ENCODE results near the gene MYL2. TPM values are rescaled to one million over a fixed set of nuclear protein-coding genes. Genes with fewer than 3 reads are reported as not detected.

Gene MYL2
- total RNA-seq, 1 experiment from 2014 or later = not detected

DNA sequence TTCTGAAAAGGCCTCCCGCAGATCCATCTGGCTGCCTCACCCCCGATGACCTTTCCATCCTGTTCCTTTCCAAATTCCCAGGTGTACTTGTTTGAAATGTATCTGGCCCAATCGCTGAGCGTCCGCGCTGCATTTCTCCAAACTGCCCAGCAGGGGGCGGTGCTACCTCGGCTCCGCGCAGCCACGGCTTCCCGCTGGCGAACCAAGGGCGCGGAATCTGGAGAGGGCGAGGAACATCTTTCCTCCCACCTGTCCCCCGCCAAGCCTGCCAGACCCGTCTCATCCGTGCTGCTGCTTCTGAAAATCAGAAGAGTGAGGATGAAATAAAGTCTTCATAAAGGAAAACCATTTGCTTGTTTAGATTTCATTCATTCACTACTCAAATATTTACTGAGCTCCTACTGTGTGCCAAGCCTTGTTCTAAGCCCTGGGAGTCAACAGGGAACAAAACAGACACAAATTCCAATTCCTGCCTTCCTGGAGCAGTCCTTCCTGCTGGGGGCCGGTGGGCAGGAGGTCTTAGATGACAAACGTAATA, 16.8 kb upstream of the MYL2 start (continued):
- TF ChIP-seq, protein P1, sequence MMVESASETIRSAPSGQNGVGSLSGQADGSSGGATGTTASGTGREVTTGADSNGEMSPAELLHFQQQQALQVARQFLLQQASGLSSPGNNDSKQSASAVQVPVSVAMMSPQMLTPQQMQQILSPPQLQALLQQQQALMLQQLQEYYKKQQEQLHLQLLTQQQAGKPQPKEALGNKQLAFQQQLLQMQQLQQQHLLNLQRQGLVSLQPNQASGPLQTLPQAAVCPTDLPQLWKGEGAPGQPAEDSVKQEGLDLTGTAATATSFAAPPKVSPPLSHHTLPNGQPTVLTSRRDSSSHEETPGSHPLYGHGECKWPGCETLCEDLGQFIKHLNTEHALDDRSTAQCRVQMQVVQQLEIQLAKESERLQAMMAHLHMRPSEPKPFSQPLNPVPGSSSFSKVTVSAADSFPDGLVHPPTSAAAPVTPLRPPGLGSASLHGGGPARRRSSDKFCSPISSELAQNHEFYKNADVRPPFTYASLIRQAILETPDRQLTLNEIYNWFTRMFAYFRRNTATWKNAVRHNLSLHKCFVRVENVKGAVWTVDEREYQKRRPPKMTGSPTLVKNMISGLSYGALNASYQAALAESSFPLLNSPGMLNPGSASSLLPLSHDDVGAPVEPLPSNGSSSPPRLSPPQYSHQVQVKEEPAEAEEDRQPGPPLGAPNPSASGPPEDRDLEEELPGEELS (CRISPR knock-in tag; IDR thresholded peaks at IDR 0.05) = 0 out of 2 replicates have a peak, but pooled peaks have one; percentile 42
- TF ChIP-seq FOXP1 (CRISPR knock-in tag; IDR thresholded peaks at IDR 0.05; ENCODE audit: borderline replicate concordance) (peak; percentile 45; the same call in 1 of the 2 replicates), NR3C1 (CRISPR knock-in tag; conservative IDR thresholded peaks at IDR 0.05; ENCODE audit: low read depth) (no peak), ZNF219 (CRISPR knock-in tag; IDR thresholded peaks at IDR 0.05; ENCODE audit: borderline replicate concordance) (no peak), OVOL2 (CRISPR knock-in tag; IDR thresholded peaks at IDR 0.05; ENCODE audit: borderline replicate concordance) (no peak), FOXK1 (CRISPR knock-in tag; IDR thresholded peaks at IDR 0.05) (peak; percentile 67; the same call in 1 of the 2 replicates), FOXJ3 (CRISPR knock-in tag; IDR thresholded peaks at IDR 0.05; ENCODE audit: borderline replicate concordance) (no peak), ETV6 (CRISPR knock-in tag; IDR thresholded peaks at IDR 0.05) (peak; percentile 90), ZNF121 (CRISPR knock-in tag; IDR thresholded peaks at IDR 0.05) (no peak), GTF2I (CRISPR knock-in tag; conservative IDR thresholded peaks at IDR 0.05) (no peak), NR2C2 (CRISPR knock-in tag; IDR thresholded peaks at IDR 0.05) (no peak), ELF4 (CRISPR knock-in tag; IDR thresholded peaks at IDR 0.05; ENCODE audit: low read depth) (no peak), ATF1 (CRISPR knock-in tag; IDR thresholded peaks at IDR 0.05) (no peak)
- TF ChIP-seq, protein P2, sequence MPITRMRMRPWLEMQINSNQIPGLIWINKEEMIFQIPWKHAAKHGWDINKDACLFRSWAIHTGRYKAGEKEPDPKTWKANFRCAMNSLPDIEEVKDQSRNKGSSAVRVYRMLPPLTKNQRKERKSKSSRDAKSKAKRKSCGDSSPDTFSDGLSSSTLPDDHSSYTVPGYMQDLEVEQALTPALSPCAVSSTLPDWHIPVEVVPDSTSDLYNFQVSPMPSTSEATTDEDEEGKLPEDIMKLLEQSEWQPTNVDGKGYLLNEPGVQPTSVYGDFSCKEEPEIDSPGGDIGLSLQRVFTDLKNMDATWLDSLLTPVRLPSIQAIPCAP (CRISPR knock-in tag; IDR thresholded peaks at IDR 0.05) = no peak
- TF ChIP-seq, protein P3, sequence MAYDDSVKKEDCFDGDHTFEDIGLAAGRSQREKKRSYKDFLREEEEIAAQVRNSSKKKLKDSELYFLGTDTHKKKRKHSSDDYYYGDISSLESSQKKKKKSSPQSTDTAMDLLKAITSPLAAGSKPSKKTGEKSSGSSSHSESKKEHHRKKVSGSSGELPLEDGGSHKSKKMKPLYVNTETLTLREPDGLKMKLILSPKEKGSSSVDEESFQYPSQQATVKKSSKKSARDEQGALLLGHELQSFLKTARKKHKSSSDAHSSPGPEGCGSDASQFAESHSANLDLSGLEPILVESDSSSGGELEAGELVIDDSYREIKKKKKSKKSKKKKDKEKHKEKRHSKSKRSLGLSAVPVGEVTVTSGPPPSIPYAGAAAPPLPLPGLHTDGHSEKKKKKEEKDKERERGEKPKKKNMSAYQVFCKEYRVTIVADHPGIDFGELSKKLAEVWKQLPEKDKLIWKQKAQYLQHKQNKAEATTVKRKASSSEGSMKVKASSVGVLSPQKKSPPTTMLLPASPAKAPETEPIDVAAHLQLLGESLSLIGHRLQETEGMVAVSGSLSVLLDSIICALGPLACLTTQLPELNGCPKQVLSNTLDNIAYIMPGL (CRISPR knock-in tag; IDR thresholded peaks at IDR 0.05) = peak; percentile 46; the same call in 1 of the 2 replicates
- TF ChIP-seq, protein P4, sequence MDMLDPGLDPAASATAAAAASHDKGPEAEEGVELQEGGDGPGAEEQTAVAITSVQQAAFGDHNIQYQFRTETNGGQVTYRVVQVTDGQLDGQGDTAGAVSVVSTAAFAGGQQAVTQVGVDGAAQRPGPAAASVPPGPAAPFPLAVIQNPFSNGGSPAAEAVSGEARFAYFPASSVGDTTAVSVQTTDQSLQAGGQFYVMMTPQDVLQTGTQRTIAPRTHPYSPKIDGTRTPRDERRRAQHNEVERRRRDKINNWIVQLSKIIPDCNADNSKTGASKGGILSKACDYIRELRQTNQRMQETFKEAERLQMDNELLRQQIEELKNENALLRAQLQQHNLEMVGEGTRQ (CRISPR knock-in tag; IDR thresholded peaks at IDR 0.05) = peak; percentile 14; the same call in 1 of the 2 replicates
- TF ChIP-seq, protein P5, sequence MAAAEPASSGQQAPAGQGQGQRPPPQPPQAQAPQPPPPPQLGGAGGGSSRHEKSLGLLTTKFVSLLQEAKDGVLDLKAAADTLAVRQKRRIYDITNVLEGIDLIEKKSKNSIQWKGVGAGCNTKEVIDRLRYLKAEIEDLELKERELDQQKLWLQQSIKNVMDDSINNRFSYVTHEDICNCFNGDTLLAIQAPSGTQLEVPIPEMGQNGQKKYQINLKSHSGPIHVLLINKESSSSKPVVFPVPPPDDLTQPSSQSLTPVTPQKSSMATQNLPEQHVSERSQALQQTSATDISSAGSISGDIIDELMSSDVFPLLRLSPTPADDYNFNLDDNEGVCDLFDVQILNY (CRISPR knock-in tag; IDR thresholded peaks at IDR 0.05) = peak; percentile 72; the same call in 1 of the 2 replicates
- TF ChIP-seq, protein P6, sequence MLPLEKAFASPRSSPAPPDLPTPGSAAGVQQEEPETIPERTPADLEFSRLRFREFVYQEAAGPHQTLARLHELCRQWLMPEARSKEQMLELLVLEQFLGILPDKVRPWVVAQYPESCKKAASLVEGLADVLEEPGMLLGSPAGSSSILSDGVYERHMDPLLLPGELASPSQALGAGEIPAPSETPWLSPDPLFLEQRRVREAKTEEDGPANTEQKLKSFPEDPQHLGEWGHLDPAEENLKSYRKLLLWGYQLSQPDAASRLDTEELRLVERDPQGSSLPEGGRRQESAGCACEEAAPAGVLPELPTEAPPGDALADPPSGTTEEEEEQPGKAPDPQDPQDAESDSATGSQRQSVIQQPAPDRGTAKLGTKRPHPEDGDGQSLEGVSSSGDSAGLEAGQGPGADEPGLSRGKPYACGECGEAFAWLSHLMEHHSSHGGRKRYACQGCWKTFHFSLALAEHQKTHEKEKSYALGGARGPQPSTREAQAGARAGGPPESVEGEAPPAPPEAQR (CRISPR knock-in tag; IDR thresholded peaks at IDR 0.05) = no peak
- TF ChIP-seq, protein P7, sequence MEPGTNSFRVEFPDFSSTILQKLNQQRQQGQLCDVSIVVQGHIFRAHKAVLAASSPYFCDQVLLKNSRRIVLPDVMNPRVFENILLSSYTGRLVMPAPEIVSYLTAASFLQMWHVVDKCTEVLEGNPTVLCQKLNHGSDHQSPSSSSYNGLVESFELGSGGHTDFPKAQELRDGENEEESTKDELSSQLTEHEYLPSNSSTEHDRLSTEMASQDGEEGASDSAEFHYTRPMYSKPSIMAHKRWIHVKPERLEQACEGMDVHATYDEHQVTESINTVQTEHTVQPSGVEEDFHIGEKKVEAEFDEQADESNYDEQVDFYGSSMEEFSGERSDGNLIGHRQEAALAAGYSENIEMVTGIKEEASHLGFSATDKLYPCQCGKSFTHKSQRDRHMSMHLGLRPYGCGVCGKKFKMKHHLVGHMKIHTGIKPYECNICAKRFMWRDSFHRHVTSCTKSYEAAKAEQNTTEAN (CRISPR knock-in tag; IDR thresholded peaks at IDR 0.05) = no peak
- TF ChIP-seq, protein P8, sequence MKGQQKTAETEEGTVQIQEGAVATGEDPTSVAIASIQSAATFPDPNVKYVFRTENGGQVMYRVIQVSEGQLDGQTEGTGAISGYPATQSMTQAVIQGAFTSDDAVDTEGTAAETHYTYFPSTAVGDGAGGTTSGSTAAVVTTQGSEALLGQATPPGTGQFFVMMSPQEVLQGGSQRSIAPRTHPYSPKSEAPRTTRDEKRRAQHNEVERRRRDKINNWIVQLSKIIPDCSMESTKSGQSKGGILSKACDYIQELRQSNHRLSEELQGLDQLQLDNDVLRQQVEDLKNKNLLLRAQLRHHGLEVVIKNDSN (CRISPR knock-in tag; IDR thresholded peaks at IDR 0.05) = no peak
- TF ChIP-seq, protein P9, sequence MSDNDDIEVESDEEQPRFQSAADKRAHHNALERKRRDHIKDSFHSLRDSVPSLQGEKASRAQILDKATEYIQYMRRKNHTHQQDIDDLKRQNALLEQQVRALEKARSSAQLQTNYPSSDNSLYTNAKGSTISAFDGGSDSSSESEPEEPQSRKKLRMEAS (CRISPR knock-in tag; IDR thresholded peaks at IDR 0.05) = peak; percentile 58

All from WTC11 (cell line).